ENCODE data around the gene SLC9A3.

- no peak for TF ChIP-seq CTCF (IDR thresholded peaks at IDR 0.05; ENCODE audit: low read depth, low read length, poor library complexity, severe bottlenecking)
- no peak for TF ChIP-seq EZH2phosphoT487 (IDR thresholded peaks at IDR 0.05; ENCODE audit: borderline replicate concordance, low read length)
Observed at GRCh38 chr5:518721-519120, 5.5 kb downstream of the SLC9A3 start.
